HepG2 (cell line): ENCODE measurements around the gene CIITA. TPM values are rescaled to one million over a fixed set of nuclear protein-coding genes. Genes with fewer than 3 reads are reported as not detected.

Experiments used
- ARID5B ChIP-seq: IDR thresholded peaks from 2 replicates; pipeline ENCODE4 v1.4.0; 2020; ENCODE audit warnings: mild to moderate bottlenecking, missing genetic modification reagents
- CBX2 ChIP-seq, 2 experiments: fragments of 200-600 bp in 1 of 2; sonication (generic); formaldehyde crosslinking in 1 of 2; IDR thresholded peaks; 2 replicates each; pipeline versions ENCODE4 v1.7.0 to v1.8.1; 2018 to 2022; ENCODE audit warnings: low read depth in 2 of 2, low read length in 1 of 2, mild to moderate bottlenecking in 1 of 2, missing genetic modification reagents in 1 of 2
- IKZF1 ChIP-seq: fragments of 450-650 bp; IDR thresholded peaks from 2 replicates; pipeline ENCODE4 v1.7.1; 2016
- ISL2 ChIP-seq: sonication (generic); formaldehyde crosslinking; IDR thresholded peaks from 2 replicates; pipeline ENCODE4 v1.5.0; 2020; ENCODE audit warnings: missing genetic modification reagents
- ZNF224 ChIP-seq: sonication (generic); formaldehyde crosslinking; IDR thresholded peaks from 2 replicates; pipeline ENCODE4 v1.5.0; 2020; ENCODE audit warnings: mild to moderate bottlenecking, missing genetic modification reagents
- ZNF547 ChIP-seq: sonication (generic); formaldehyde crosslinking; IDR thresholded peaks from 2 replicates; pipeline ENCODE4 v1.5.1; 2020; ENCODE audit warnings: mild to moderate bottlenecking, missing genetic modification reagents
- ZNF800 ChIP-seq: sonication (generic); formaldehyde crosslinking; IDR thresholded peaks from 2 replicates; pipeline ENCODE4 v1.4.0; 2020; ENCODE audit warnings: missing genetic modification reagents
- polyA plus RNA-seq, 8 experiments: library from polyadenylated mRNA; depleted of rRNA in 3 of 8; stranded (reverse) in 7 of 8; unstranded in 1 of 8; fragments of >200 nt; fragmentation: Illumina TruSeq in 4 of 8; extraction: Trizol in 4 of 8; gene quantifications; 2 replicates each; pipeline versions ENCODE4 v1.2.1 to v1.2.3, GENCODE V29; 2011 to 2016; ENCODE audit warnings: low read depth in 4 of 8, missing spikeins in 1 of 8, mixed read lengths in 1 of 8; ENCODE audit not compliant: insufficient read depth in 1 of 8
- total RNA-seq, 5 experiments: library from RNA; depleted of rRNA; stranded (reverse); fragments of >200 nt; fragmentation: Illumina TruSeq; extraction: Trizol; gene quantifications; 2 replicates each; pipeline ENCODE4 v1.2.3, GENCODE V29; 2016; ENCODE audit warnings: low read depth in 1 of 5
- TF ChIP-seq, protein P1 (sequence below): sonication (generic); formaldehyde crosslinking; IDR thresholded peaks from 2 replicates; pipeline ENCODE4 v1.5.1; 2020; ENCODE audit warnings: mild to moderate bottlenecking, missing genetic modification reagents, borderline replicate concordance
- TF ChIP-seq, protein P2 (sequence below): IDR thresholded peaks from 2 replicates; pipeline ENCODE4 v1.6.1; 2012; ENCODE audit warnings: inconsistent platforms
- TF ChIP-seq, protein P3 (sequence below): fragments of 450-650 bp; IDR thresholded peaks from 2 replicates; pipeline ENCODE4 v1.6.1; 2016
- TF ChIP-seq, protein P4 (sequence below), 2 experiments: sonication (generic) in 1 of 2; formaldehyde crosslinking in 1 of 2; IDR thresholded peaks; 2 replicates each; pipeline versions ENCODE4 v1.5.1 to v1.6.1; 2011 to 2020; ENCODE audit warnings: borderline replicate concordance in 1 of 2, low read depth in 1 of 2, low read length in 1 of 2, mild to moderate bottlenecking in 1 of 2, missing genetic modification reagents in 1 of 2, moderate library complexity in 1 of 2

The CIITA gene
- total and polyA plus RNA-seq, 2 of the 13 experiments (the other 11 are each of a cell fraction or from before 2014, with no cell fraction given): 0.08 to 0.09 TPM

DNA sequence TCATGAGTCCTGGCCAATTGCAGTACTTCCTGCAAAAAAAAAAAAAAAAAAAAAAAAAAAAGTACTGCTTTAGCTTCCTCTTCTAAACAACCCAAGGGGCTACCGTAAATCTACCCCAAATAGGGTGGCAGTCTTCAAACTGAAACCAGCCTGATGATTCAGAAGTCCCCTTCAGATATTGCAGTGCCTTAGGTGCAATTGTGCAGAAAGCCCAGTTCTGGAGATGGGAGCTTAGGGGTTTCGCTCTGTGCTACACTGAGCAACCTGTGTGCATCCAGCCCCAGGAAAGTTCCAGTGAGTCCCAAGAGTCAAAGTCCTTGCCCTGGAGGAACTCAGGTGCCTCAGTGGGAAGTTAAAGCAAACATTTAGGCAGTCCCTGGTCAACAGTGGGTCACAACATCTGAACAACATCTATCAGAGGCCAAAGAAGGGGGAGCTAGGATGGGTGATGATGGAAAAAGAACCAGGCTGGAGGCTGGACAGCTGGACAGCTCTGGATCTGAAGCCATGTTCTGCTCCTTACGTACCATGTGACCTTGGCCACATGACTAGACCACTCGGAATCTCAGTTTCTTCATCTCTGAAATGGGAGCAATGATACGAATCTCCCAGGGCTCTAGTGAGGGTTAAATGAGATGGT lies 6.7 kb upstream of the CIITA start (continued):
- TF ChIP-seq, protein P1, sequence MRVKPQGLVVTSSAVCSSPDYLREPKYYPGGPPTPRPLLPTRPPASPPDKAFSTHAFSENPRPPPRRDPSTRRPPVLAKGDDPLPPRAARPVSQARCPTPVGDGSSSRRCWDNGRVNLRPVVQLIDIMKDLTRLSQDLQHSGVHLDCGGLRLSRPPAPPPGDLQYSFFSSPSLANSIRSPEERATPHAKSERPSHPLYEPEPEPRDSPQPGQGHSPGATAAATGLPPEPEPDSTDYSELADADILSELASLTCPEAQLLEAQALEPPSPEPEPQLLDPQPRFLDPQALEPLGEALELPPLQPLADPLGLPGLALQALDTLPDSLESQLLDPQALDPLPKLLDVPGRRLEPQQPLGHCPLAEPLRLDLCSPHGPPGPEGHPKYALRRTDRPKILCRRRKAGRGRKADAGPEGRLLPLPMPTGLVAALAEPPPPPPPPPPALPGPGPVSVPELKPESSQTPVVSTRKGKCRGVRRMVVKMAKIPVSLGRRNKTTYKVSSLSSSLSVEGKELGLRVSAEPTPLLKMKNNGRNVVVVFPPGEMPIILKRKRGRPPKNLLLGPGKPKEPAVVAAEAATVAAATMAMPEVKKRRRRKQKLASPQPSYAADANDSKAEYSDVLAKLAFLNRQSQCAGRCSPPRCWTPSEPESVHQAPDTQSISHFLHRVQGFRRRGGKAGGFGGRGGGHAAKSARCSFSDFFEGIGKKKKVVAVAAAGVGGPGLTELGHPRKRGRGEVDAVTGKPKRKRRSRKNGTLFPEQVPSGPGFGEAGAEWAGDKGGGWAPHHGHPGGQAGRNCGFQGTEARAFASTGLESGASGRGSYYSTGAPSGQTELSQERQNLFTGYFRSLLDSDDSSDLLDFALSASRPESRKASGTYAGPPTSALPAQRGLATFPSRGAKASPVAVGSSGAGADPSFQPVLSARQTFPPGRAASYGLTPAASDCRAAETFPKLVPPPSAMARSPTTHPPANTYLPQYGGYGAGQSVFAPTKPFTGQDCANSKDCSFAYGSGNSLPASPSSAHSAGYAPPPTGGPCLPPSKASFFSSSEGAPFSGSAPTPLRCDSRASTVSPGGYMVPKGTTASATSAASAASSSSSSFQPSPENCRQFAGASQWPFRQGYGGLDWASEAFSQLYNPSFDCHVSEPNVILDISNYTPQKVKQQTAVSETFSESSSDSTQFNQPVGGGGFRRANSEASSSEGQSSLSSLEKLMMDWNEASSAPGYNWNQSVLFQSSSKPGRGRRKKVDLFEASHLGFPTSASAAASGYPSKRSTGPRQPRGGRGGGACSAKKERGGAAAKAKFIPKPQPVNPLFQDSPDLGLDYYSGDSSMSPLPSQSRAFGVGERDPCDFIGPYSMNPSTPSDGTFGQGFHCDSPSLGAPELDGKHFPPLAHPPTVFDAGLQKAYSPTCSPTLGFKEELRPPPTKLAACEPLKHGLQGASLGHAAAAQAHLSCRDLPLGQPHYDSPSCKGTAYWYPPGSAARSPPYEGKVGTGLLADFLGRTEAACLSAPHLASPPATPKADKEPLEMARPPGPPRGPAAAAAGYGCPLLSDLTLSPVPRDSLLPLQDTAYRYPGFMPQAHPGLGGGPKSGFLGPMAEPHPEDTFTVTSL (CRISPR knock-in tag): no peak; the same call in 1 of the 2 replicates
- TF ChIP-seq ARID5B (CRISPR knock-in tag): peak; percentile 85
- no peak for TF ChIP-seq ZNF224 (CRISPR knock-in tag)
- TF ChIP-seq, protein P2, sequence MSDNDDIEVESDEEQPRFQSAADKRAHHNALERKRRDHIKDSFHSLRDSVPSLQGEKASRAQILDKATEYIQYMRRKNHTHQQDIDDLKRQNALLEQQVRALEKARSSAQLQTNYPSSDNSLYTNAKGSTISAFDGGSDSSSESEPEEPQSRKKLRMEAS: 0 out of 2 replicates have a peak, but pooled peaks have one; percentile 46
- TF ChIP-seq CBX2 (IDR thresholded peaks at IDR 0.05; ENCODE audit: low read depth, low read length): no peak
- 0 out of 2 replicates have a peak, but pooled peaks have one; percentile 37 for TF ChIP-seq CBX2 (CRISPR knock-in tag; IDR thresholded peaks at IDR 0.05; ENCODE audit: low read depth)
- TF ChIP-seq, protein P3, sequence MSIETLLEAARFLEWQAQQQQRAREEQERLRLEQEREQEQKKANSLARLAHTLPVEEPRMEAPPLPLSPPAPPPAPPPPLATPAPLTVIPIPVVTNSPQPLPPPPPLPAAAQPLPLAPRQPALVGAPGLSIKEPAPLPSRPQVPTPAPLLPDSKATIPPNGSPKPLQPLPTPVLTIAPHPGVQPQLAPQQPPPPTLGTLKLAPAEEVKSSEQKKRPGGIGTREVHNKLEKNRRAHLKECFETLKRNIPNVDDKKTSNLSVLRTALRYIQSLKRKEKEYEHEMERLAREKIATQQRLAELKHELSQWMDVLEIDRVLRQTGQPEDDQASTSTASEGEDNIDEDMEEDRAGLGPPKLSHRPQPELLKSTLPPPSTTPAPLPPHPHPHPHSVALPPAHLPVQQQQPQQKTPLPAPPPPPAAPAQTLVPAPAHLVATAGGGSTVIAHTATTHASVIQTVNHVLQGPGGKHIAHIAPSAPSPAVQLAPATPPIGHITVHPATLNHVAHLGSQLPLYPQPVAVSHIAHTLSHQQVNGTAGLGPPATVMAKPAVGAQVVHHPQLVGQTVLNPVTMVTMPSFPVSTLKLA: 0 out of 2 replicates have a peak, but pooled peaks have one; percentile 5
- TF ChIP-seq ZNF547 (CRISPR knock-in tag): 0 out of 2 replicates have a peak, but pooled peaks have one; percentile 37
- TF ChIP-seq, protein P4, sequence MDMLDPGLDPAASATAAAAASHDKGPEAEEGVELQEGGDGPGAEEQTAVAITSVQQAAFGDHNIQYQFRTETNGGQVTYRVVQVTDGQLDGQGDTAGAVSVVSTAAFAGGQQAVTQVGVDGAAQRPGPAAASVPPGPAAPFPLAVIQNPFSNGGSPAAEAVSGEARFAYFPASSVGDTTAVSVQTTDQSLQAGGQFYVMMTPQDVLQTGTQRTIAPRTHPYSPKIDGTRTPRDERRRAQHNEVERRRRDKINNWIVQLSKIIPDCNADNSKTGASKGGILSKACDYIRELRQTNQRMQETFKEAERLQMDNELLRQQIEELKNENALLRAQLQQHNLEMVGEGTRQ (IDR thresholded peaks at IDR 0.05; ENCODE audit: low read depth, low read length): peak; percentile 70
- TF ChIP-seq, protein P4 (CRISPR knock-in tag; IDR thresholded peaks at IDR 0.05; ENCODE audit: borderline replicate concordance): peak; percentile 65; the same call in 1 of the 2 replicates
- TF ChIP-seq IKZF1: no peak
- TF ChIP-seq ISL2 (CRISPR knock-in tag): peak; percentile 56; the same call in 1 of the 2 replicates
- TF ChIP-seq ZNF800: 0 out of 2 replicates have a peak, but pooled peaks have one; percentile 40
